LNCAP (cell line): ENCODE results near the gene ATP6AP1.

ENCODE experiments used
- TF ChIP-seq, protein P1 (sequence below): fragments of 450-650 bp; IDR thresholded peaks from 2 replicates; pipeline ENCODE4 v1.5.1; 2017; ENCODE audit warnings: mild to moderate bottlenecking

ATP6AP1 gene

GRCh38 chrX:154408659-154409221 lies 19.7 kb upstream of the ATP6AP1 start:
- TF ChIP-seq, protein P1, sequence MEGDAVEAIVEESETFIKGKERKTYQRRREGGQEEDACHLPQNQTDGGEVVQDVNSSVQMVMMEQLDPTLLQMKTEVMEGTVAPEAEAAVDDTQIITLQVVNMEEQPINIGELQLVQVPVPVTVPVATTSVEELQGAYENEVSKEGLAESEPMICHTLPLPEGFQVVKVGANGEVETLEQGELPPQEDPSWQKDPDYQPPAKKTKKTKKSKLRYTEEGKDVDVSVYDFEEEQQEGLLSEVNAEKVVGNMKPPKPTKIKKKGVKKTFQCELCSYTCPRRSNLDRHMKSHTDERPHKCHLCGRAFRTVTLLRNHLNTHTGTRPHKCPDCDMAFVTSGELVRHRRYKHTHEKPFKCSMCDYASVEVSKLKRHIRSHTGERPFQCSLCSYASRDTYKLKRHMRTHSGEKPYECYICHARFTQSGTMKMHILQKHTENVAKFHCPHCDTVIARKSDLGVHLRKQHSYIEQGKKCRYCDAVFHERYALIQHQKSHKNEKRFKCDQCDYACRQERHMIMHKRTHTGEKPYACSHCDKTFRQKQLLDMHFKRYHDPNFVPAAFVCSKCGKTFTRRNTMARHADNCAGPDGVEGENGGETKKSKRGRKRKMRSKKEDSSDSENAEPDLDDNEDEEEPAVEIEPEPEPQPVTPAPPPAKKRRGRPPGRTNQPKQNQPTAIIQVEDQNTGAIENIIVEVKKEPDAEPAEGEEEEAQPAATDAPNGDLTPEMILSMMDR: no peak

- TF ChIP-seq, protein P1: no peak
Measured at GRCh38 chrX:154409222-154409871, 19.1 kb upstream of the ATP6AP1 start, which contains the start of gene DNASE1L1. Gene DNASE1L1, minus strand, starts transcription at chrX:154409254. Its CDS starts 3,686 bp downstream, at chrX:154405568.

DNA sequence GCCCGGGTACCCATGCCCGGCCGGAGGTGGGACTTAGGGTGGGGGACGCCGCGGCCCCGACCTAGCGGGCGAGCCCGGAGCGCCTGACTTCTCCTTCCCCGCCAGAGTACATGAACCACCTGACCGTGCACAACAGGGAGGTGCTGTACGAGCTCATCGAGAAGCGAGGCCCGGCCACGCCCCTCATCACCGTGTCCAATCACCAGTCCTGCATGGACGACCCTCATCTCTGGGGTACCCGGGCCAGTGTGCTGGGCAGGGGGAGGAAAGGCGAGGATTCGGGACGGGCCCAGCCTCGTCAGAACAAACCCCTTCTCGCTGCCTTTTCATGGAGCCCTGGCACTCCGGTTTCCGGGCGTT lies 16.5 kb upstream of the ATP6AP1 start:
- TF ChIP-seq, protein P1: no peak

GRCh38 chrX:154412468-154412867 lies 16.0 kb upstream of the ATP6AP1 start:
- TF ChIP-seq, protein P1: no peak

GRCh38 chrX:154413142-154413541 lies 15.3 kb upstream of the ATP6AP1 start:
- TF ChIP-seq, protein P1: no peak

DNA sequence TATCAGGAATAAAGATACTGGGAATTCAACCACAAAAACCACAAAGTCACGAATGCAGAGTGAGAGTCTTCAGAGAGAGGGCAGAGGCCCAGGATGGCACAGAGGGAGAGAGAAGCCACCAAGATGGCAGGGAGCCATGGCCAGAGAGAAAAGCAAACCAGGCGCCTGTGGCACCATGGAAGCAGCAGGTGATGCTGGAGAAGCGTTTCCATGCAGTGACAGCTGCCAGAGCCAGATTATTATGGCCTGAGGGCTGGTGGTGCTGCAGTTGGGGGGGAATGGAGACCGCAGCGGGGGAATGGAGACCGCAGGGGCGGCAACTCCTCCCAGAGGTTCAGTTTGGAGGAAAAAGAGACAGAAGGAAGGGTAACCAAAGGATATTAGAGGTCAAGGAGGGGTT lies 11.3 kb upstream of the ATP6AP1 start:
- TF ChIP-seq, protein P1: no peak

GRCh38 chrX:154419189-154419588 lies 9.3 kb upstream of the ATP6AP1 start:
- TF ChIP-seq, protein P1: no peak
